WTC11 (cell line): Measurements from ENCODE around the gene TRIP13. TPM values are rescaled to one million over a fixed set of nuclear protein-coding genes. Genes with fewer than 3 reads are reported as not detected.

Experiments used
- ATAC-seq: fragments of 200-7000 bp; cut with Tn5 transposase; 2 replicates; pipeline ENCODE4 v1.10.0; 2021; ENCODE audit warnings: mild to moderate bottlenecking, moderate library complexity
- CTCF ChIA-PET: fragments of 300-600 bp; sonication (Branson Sonifier 250); formaldehyde crosslinking; loops from one replicate; lab custom pipeline; 2021; ENCODE audit warnings: antibody characterized with exemption; lab: Charles Lee
- POLR2A ChIA-PET: fragments of 350-600 bp; sonication (Branson Sonifier 250); formaldehyde crosslinking; loops from one replicate; lab custom pipeline; 2021; ENCODE audit warnings: antibody characterized with exemption; lab: Charles Lee
- DNase-seq: peaks from one replicate; pipeline ENCODE4 v3.0.0; 2021; ENCODE audit warnings: low spot score
- H3K27ac Mint-ChIP-seq: 2 replicates; pipeline ENCODE4 v1.8.0; 2021; ENCODE audit warnings: mixed read lengths
- H3K27me3 Mint-ChIP-seq: 2 replicates; pipeline ENCODE4 v1.8.0; 2021; ENCODE audit warnings: low read depth, mild to moderate bottlenecking, moderate library complexity, mixed read lengths
- H3K36me3 Mint-ChIP-seq: 2 replicates; pipeline ENCODE4 v1.8.0; 2021; ENCODE audit warnings: mixed read lengths
- H3K4me1 Mint-ChIP-seq: 2 replicates; pipeline ENCODE4 v1.8.0; 2022; ENCODE audit warnings: mixed read lengths
- H3K4me3 Mint-ChIP-seq: 2 replicates; pipeline ENCODE4 v1.8.0; 2021; ENCODE audit warnings: mild to moderate bottlenecking, moderate library complexity, mixed read lengths
- H3K9me3 Mint-ChIP-seq: 2 replicates; pipeline ENCODE4 v1.8.0; 2021; ENCODE audit warnings: mixed read lengths
- ATF1 ChIP-seq: sonication (generic); formaldehyde crosslinking; IDR thresholded peaks from 2 replicates; pipeline ENCODE4 v1.8.1; 2023; ENCODE audit warnings: mild to moderate bottlenecking, moderate library complexity, missing genetic modification reagents
- ATF3 ChIP-seq: sonication (generic); formaldehyde crosslinking; conservative IDR thresholded peaks from 2 replicates; pipeline ENCODE4 v1.8.1; 2022; ENCODE audit warnings: mild to moderate bottlenecking, missing genetic modification reagents
- CREM ChIP-seq: sonication (generic); formaldehyde crosslinking; IDR thresholded peaks from 2 replicates; pipeline ENCODE4 v1.8.1; 2022; ENCODE audit warnings: mild to moderate bottlenecking, missing genetic modification reagents, moderate library complexity
- CTCF ChIP-seq: fragments of 200-600 bp; IDR thresholded peaks from 2 replicates; pipeline ENCODE4 v1.8.0; 2022; ENCODE audit warnings: antibody characterized with exemption
- FOXP1 ChIP-seq: sonication (generic); formaldehyde crosslinking; IDR thresholded peaks from 2 replicates; pipeline ENCODE4 v1.8.0; 2022; ENCODE audit warnings: missing genetic modification reagents, mild to moderate bottlenecking, moderate library complexity, borderline replicate concordance
- HMGA2 ChIP-seq: fragments of 250-450 bp; sonication (Bioruptor Pico); IDR thresholded peaks from 2 replicates; pipeline ENCODE4 v1.4.0; 2021; ENCODE audit warnings: mild to moderate bottlenecking, moderate library complexity
- MAX ChIP-seq: sonication (generic); formaldehyde crosslinking; IDR thresholded peaks from 2 replicates; pipeline ENCODE4 v1.8.0; 2022; ENCODE audit warnings: mild to moderate bottlenecking, missing genetic modification reagents
- NFATC4 ChIP-seq: fragments of 250-450 bp; sonication (Bioruptor Pico); IDR thresholded peaks from 2 replicates; pipeline ENCODE4 v1.9.0; 2021; ENCODE audit warnings: mild to moderate bottlenecking
- NFE2L1 ChIP-seq: sonication (generic); formaldehyde crosslinking; IDR thresholded peaks from 2 replicates; pipeline ENCODE4 v1.8.1; 2023; ENCODE audit warnings: missing genetic modification reagents
- OVOL2 ChIP-seq: fragments of 250-450 bp; sonication (Bioruptor Pico); IDR thresholded peaks from 2 replicates; pipeline ENCODE4 v1.9.0; 2021; ENCODE audit warnings: mild to moderate bottlenecking, borderline replicate concordance
- RORB ChIP-seq: fragments of 250-450 bp; sonication (Bioruptor Pico); IDR thresholded peaks from 2 replicates; pipeline ENCODE4 v1.9.0; 2021; ENCODE audit warnings: mild to moderate bottlenecking
- SP1 ChIP-seq: sonication (generic); formaldehyde crosslinking; conservative IDR thresholded peaks from 2 replicates; pipeline ENCODE4 v1.8.1; 2022; ENCODE audit warnings: missing genetic modification reagents
- TEAD1 ChIP-seq: sonication (generic); formaldehyde crosslinking; IDR thresholded peaks from 2 replicates; pipeline ENCODE4 v1.8.0; 2022; ENCODE audit warnings: mild to moderate bottlenecking, missing genetic modification reagents
- ZNF232 ChIP-seq: sonication (generic); formaldehyde crosslinking; IDR thresholded peaks from 2 replicates; pipeline ENCODE4 v1.8.0; 2022; ENCODE audit warnings: mild to moderate bottlenecking, missing genetic modification reagents
- ZNF263 ChIP-seq: sonication (generic); formaldehyde crosslinking; IDR thresholded peaks from 2 replicates; pipeline ENCODE4 v1.8.1; 2022; ENCODE audit warnings: low read depth, mild to moderate bottlenecking, moderate library complexity, missing genetic modification reagents
- total RNA-seq: library from RNA; stranded (reverse); gene quantifications from 3 replicates; pipeline ENCODE4 v1.2.3, GENCODE V29; 2021
- TF ChIP-seq, protein P1 (sequence below): fragments of 250-450 bp; sonication (Bioruptor Pico); IDR thresholded peaks from 2 replicates; pipeline ENCODE4 v1.9.0; 2021; ENCODE audit warnings: moderate library complexity, mild to moderate bottlenecking, inconsistent platforms, borderline replicate concordance
- TF ChIP-seq, protein P2 (sequence below): sonication (generic); formaldehyde crosslinking; IDR thresholded peaks from 2 replicates; pipeline ENCODE4 v1.8.0; 2022; ENCODE audit warnings: missing genetic modification reagents
- TF ChIP-seq, protein P3 (sequence below): fragments of 250-450 bp; sonication (Bioruptor Pico); conservative IDR thresholded peaks from 2 replicates; pipeline ENCODE4 v1.9.0; 2021; ENCODE audit warnings: mild to moderate bottlenecking
- TF ChIP-seq, protein P4 (sequence below): fragments of 250-450 bp; sonication (Bioruptor Pico); IDR thresholded peaks from 2 replicates; pipeline ENCODE4 v1.8.0; 2021; ENCODE audit warnings: mild to moderate bottlenecking
- TF ChIP-seq, protein P5 (sequence below): sonication (generic); formaldehyde crosslinking; conservative IDR thresholded peaks from 2 replicates; pipeline ENCODE4 v1.8.1; 2023; ENCODE audit warnings: mild to moderate bottlenecking, low read depth, missing genetic modification reagents, moderate library complexity

The TRIP13 gene
- total RNA-seq, 1 experiment from 2014 or later, result 33.7 TPM

DNA sequence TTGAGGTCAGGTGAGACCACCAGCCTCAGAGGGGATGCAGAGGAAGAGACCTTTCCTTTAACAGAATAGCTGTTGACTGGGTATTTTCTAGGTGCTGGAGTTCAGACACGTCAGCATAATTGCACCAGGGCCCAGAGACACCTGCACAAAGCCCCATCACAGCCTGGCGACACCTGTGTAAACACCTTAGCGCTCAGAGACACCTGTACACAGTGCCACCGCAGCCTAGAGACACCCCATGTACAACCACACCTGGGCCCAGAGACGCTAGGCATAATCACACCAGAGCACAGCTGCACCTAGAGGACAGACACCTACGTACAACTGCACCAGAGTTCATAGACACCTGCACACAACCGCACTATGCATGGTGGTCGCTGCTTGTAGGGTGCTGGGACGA, 1.0 kb downstream of the TRIP13 start (continued):
- TF ChIP-seq ATF3 (no peak), NFATC4 (CRISPR knock-in tag) (no peak), CTCF (no peak), FOXP1 (CRISPR knock-in tag) (no peak)
- TF ChIP-seq, protein P1, sequence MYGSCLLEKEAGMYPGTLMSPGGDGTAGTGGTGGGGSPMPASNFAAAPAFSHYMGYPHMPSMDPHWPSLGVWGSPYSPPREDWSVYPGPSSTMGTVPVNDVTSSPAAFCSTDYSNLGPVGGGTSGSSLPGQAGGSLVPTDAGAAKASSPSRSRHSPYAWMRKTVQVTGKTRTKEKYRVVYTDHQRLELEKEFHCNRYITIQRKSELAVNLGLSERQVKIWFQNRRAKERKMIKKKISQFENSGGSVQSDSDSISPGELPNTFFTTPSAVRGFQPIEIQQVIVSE, result no peak
- TF ChIP-seq, protein P2, sequence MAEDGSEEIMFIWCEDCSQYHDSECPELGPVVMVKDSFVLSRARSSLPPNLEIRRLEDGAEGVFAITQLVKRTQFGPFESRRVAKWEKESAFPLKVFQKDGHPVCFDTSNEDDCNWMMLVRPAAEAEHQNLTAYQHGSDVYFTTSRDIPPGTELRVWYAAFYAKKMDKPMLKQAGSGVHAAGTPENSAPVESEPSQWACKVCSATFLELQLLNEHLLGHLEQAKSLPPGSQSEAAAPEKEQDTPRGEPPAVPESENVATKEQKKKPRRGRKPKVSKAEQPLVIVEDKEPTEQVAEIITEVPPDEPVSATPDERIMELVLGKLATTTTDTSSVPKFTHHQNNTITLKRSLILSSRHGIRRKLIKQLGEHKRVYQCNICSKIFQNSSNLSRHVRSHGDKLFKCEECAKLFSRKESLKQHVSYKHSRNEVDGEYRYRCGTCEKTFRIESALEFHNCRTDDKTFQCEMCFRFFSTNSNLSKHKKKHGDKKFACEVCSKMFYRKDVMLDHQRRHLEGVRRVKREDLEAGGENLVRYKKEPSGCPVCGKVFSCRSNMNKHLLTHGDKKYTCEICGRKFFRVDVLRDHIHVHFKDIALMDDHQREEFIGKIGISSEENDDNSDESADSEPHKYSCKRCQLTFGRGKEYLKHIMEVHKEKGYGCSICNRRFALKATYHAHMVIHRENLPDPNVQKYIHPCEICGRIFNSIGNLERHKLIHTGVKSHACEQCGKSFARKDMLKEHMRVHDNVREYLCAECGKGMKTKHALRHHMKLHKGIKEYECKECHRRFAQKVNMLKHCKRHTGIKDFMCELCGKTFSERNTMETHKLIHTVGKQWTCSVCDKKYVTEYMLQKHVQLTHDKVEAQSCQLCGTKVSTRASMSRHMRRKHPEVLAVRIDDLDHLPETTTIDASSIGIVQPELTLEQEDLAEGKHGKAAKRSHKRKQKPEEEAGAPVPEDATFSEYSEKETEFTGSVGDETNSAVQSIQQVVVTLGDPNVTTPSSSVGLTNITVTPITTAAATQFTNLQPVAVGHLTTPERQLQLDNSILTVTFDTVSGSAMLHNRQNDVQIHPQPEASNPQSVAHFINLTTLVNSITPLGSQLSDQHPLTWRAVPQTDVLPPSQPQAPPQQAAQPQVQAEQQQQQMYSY (CRISPR knock-in tag), result no peak
- TF ChIP-seq, protein P3, sequence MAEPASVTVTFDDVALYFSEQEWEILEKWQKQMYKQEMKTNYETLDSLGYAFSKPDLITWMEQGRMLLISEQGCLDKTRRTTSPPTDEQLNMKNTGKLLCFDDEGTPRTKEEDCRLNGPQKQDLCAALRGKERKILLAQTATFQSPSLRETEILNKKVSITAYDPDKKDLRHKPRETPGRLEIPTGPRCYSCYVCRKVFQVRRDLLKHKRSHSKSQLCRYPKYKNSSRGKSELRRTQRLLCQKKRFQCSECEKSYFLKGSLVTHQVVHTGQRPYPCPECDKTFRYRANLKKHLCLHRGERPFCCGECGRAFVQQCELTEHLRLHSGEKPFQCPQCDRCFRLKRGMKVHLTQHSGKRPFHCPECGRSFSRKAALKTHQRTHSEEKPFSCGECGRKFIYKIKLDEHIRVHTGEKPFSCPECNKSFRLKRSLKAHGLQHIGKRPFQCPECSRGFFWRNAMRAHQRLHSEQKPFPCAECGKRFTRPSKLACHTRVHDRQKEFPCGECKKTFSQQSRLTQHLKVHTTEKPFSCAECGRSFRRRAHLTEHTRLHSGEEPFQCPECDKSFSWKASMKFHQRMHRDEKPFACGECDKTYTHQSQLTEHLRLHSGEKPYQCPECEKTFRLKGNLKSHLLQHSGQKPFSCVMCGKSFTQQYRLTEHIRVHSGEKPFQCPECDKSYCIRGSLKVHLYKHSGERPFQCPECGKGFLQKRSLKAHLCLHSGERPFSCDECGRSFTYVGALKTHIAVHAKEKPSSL (CRISPR knock-in tag), result no peak

GRCh38 chr5:900781-901180, 8.1 kb downstream of the TRIP13 start:
- Mint-ChIP-seq H3K36me3 (peaks cover 58% of the 10 kb centered on the region), H3K27ac (no peak overlapping the region), H3K4me3 (no peak overlapping the region), H3K27me3 (no peaks in the 10 kb centered on the region), H3K4me1 (no peaks in the 10 kb centered on the region), H3K9me3 (no peaks in the 10 kb centered on the region)
- DNase-seq (no peak), ATAC-seq (no peak)
- CTCF ChIA-PET, result no interaction called here
- POLR2A ChIA-PET, result no interaction called here
- TF ChIP-seq, protein P4, sequence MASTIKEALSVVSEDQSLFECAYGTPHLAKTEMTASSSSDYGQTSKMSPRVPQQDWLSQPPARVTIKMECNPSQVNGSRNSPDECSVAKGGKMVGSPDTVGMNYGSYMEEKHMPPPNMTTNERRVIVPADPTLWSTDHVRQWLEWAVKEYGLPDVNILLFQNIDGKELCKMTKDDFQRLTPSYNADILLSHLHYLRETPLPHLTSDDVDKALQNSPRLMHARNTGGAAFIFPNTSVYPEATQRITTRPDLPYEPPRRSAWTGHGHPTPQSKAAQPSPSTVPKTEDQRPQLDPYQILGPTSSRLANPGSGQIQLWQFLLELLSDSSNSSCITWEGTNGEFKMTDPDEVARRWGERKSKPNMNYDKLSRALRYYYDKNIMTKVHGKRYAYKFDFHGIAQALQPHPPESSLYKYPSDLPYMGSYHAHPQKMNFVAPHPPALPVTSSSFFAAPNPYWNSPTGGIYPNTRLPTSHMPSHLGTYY (CRISPR knock-in tag), result no peak
- TF ChIP-seq ZNF232 (CRISPR knock-in tag), result no peak
- TF ChIP-seq, protein P3 (CRISPR knock-in tag), result no peak
- no peak for TF ChIP-seq ZNF263 (CRISPR knock-in tag)
- TF ChIP-seq, protein P5, sequence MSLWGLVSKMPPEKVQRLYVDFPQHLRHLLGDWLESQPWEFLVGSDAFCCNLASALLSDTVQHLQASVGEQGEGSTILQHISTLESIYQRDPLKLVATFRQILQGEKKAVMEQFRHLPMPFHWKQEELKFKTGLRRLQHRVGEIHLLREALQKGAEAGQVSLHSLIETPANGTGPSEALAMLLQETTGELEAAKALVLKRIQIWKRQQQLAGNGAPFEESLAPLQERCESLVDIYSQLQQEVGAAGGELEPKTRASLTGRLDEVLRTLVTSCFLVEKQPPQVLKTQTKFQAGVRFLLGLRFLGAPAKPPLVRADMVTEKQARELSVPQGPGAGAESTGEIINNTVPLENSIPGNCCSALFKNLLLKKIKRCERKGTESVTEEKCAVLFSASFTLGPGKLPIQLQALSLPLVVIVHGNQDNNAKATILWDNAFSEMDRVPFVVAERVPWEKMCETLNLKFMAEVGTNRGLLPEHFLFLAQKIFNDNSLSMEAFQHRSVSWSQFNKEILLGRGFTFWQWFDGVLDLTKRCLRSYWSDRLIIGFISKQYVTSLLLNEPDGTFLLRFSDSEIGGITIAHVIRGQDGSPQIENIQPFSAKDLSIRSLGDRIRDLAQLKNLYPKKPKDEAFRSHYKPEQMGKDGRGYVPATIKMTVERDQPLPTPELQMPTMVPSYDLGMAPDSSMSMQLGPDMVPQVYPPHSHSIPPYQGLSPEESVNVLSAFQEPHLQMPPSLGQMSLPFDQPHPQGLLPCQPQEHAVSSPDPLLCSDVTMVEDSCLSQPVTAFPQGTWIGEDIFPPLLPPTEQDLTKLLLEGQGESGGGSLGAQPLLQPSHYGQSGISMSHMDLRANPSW (CRISPR knock-in tag), result no peak
- no peak for TF ChIP-seq RORB (CRISPR knock-in tag)
- no peak for TF ChIP-seq TEAD1 (CRISPR knock-in tag)
- TF ChIP-seq, protein P1, result no peak
- TF ChIP-seq ATF3, result no peak
- no peak for TF ChIP-seq OVOL2 (CRISPR knock-in tag)
- no peak for TF ChIP-seq NFE2L1
- no peak for TF ChIP-seq SP1 (CRISPR knock-in tag)
- TF ChIP-seq CREM (CRISPR knock-in tag), result no peak
- TF ChIP-seq MAX (CRISPR knock-in tag), result no peak
- TF ChIP-seq HMGA2 (CRISPR knock-in tag), result no peak
- TF ChIP-seq ATF1 (CRISPR knock-in tag), result no peak
